Measurements from ENCODE around the gene NDUFA8.
"Not testable (repeated sequence)": the region's sequence is repeated elsewhere in the genome, so short reads cannot be mapped to it uniquely, and the experiment has no call there.

Gene NDUFA8

GRCh38 chr9:122122468-122122867 is 37.1 kb downstream of the NDUFA8 start:
- no peak for DNase-seq (ENCODE audit: low read depth, low spot score)

GRCh38 chr9:122121931-122122330 is 37.6 kb downstream of the NDUFA8 start:
- no peak for DNase-seq (ENCODE audit: low read depth, low spot score)

GRCh38 chr9:122121391-122121790 is 38.2 kb downstream of the NDUFA8 start:
- no peak for DNase-seq (ENCODE audit: low read depth, low spot score)

- no peak for DNase-seq (ENCODE audit: low read depth, low spot score)
Observed at GRCh38 chr9:122120316-122121071, 39.1 kb downstream of the NDUFA8 start.

- no peak for DNase-seq (ENCODE audit: low read depth, low spot score)
Observed at GRCh38 chr9:122119721-122120120, 39.9 kb downstream of the NDUFA8 start.

- DNase-seq (ENCODE audit: low read depth, low spot score): no peak
Observed at GRCh38 chr9:122119166-122119521, 40.4 kb downstream of the NDUFA8 start.

- peak; percentile 69 for DNase-seq (ENCODE audit: low read depth, low spot score)
Observed at GRCh38 chr9:122118343-122119165, 41.0 kb downstream of the NDUFA8 start.

- not testable (repeated sequence) for DNase-seq (ENCODE audit: low read depth, low spot score)
Observed at GRCh38 chr9:122117241-122117640, 42.3 kb downstream of the NDUFA8 start.

- no peak for DNase-seq (ENCODE audit: low read depth, low spot score)
Observed at GRCh38 chr9:122116448-122117173, 43.0 kb downstream of the NDUFA8 start.

GRCh38 chr9:122116040-122116439 is 43.5 kb downstream of the NDUFA8 start:
- DNase-seq (ENCODE audit: low read depth, low spot score): peak; percentile 38

GRCh38 chr9:122115176-122116035 is 44.2 kb downstream of the NDUFA8 start:
- no peak for DNase-seq (ENCODE audit: low read depth, low spot score)

- DNase-seq (ENCODE audit: low read depth, low spot score): no peak
Observed at GRCh38 chr9:122113574-122113973, 46.0 kb downstream of the NDUFA8 start.

- no peak for DNase-seq (ENCODE audit: low read depth, low spot score)
Observed at GRCh38 chr9:122112238-122112637, 47.3 kb downstream of the NDUFA8 start.

GRCh38 chr9:122111413-122112085 is 48.0 kb downstream of the NDUFA8 start:
- no peak for DNase-seq (ENCODE audit: low read depth, low spot score)

- DNase-seq (ENCODE audit: low read depth, low spot score): no peak
Observed at GRCh38 chr9:122110100-122110833, 49.3 kb downstream of the NDUFA8 start.

- DNase-seq (ENCODE audit: low read depth, low spot score): no peak
Observed at GRCh38 chr9:122109035-122109813, 50.4 kb downstream of the NDUFA8 start.

GRCh38 chr9:122107291-122107805 is 52.2 kb downstream of the NDUFA8 start:
- DNase-seq (ENCODE audit: low read depth, low spot score): no peak

GRCh38 chr9:122106576-122106975 is 53.0 kb downstream of the NDUFA8 start:
- no peak for DNase-seq (ENCODE audit: low read depth, low spot score)

GRCh38 chr9:122103985-122104384 is 55.6 kb downstream of the NDUFA8 start:
- no peak for DNase-seq (ENCODE audit: low read depth, low spot score)
